HUES64 (cell line): ENCODE results near the gene SLC2A11.

Experiments
- H3K27ac ChIP-seq: 2 replicates; pipeline ENCODE4 v1.7.0; 2013; ENCODE audit warnings: low read depth, low read length, inconsistent platforms
- H3K27me3 ChIP-seq: 2 replicates; pipeline ENCODE4 v1.6.1; 2013; ENCODE audit warnings: mild to moderate bottlenecking, low read length; ENCODE audit not compliant: insufficient read depth
- H3K36me3 ChIP-seq: 2 replicates; pipeline ENCODE4 v1.6.1; 2013; ENCODE audit warnings: mild to moderate bottlenecking, low read length; ENCODE audit not compliant: insufficient read depth
- H3K4me1 ChIP-seq: 2 replicates; pipeline ENCODE4 v1.6.1; 2013; ENCODE audit warnings: mild to moderate bottlenecking, low read length, moderate library complexity; ENCODE audit not compliant: insufficient read depth
- H3K4me3 ChIP-seq: 2 replicates; pipeline ENCODE4 v1.5.1; 2013; ENCODE audit warnings: mild to moderate bottlenecking, low read length, moderate library complexity
- H3K9ac ChIP-seq: 2 replicates; pipeline ENCODE4 v1.6.1; 2013; ENCODE audit warnings: mild to moderate bottlenecking, low read depth, low read length
- H3K9me3 ChIP-seq: 2 replicates; pipeline ENCODE4 v1.6.1; 2013; ENCODE audit warnings: low read depth, low read length; ENCODE audit not compliant: insufficient read depth
- WGBS: fragments of 150-250, 120-280 bp; methylation state at CpG from one replicate; pipeline ENCODE4 v1.1.7; 2013; ENCODE audit warnings: missing lambda C conversion rate; 5-methylcytosine and 5-hydroxymethylcytosine counted together

Gene SLC2A11

DNA sequence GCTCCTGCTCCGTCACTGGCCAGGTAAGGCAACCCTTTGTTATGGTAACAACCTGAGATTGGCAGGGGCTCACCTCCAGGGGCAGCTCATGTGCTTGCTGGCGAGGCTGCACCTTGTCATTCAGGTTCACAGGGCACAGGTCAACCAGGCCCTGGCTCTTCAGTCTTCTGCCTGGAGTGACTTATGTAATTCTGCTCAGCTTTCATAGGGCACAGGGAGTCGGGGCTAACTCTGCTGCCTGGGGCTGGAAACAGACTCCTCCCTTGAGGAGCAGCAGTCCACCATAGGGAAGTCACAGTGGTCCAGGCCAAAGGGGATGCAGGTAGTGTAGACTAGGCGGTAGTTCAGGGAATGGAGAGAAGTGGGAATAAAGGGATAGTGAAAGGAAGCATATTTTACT is 35.0 kb downstream of the SLC2A11 start:
- no peaks in the 10 kb centered on the region for H3K27me3 ChIP-seq
- no peak overlapping the region for H3K27ac ChIP-seq
- peaks cover 23% of the 10 kb centered on the region for H3K4me1 ChIP-seq
- WGBS, result 83% methylated on average over 4 of the region's 4 CpGs
- peaks cover 11% of the 10 kb centered on the region; the same call in 1 of the 2 replicates for H3K9me3 ChIP-seq
- H3K4me3 ChIP-seq, result no peak overlapping the region
- H3K36me3 ChIP-seq, result peaks cover 21% of the 10 kb centered on the region
- H3K9ac ChIP-seq, result no peak overlapping the region

DNA sequence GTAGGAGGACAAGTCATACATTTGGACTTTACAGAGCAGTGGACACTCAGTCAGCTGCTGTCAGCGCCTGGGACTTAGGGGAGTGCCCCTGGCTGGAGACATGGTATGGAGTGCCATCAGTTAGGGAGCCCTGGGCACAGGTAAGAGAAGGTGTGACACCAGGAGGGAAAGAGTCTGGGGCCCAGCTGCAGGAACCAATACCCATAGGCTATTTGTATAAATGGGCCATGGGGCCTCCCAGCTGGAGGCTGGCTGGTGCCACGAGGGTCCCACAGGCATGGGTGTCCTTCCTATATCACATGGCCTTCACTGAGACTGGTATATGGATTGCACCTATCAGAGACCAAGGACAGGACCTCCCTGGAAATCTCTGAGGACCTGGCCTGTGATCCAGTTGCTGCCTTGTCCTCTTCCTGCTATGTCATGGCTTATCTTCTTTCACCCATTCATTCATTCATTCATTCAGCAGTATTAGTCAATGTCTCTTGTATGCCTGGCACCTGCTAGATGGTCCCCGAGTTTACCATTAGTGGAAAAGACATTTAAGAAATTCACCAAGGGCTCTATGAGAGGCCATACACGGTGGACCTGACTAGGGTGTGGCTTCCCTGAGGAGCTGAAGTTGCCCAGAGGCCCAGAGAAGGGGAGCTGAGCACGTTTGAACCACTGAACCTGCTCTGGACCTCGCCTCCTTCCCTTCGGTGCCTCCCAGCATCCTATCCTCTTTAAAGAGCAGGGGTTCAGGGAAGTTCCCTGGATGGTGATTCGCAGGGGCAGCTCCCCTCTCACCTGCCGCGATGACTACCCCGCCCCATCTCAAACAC is 35.7 kb downstream of the SLC2A11 start:
- H3K4me1 ChIP-seq, result peaks cover 28% of the 10 kb centered on the region
- peaks cover 25% of the 10 kb centered on the region for H3K36me3 ChIP-seq
- H3K9me3 ChIP-seq, result peaks cover 11% of the 10 kb centered on the region; the same call in 1 of the 2 replicates
- peak overlapping the region; percentile 82 for H3K4me3 ChIP-seq
- H3K27me3 ChIP-seq, result no peaks in the 10 kb centered on the region
- 37% methylated on average over 11 of the region's 11 CpGs for WGBS
- peak overlapping the region; percentile 100 for H3K27ac ChIP-seq
- H3K9ac ChIP-seq, result peak overlapping the region; percentile 92

DNA sequence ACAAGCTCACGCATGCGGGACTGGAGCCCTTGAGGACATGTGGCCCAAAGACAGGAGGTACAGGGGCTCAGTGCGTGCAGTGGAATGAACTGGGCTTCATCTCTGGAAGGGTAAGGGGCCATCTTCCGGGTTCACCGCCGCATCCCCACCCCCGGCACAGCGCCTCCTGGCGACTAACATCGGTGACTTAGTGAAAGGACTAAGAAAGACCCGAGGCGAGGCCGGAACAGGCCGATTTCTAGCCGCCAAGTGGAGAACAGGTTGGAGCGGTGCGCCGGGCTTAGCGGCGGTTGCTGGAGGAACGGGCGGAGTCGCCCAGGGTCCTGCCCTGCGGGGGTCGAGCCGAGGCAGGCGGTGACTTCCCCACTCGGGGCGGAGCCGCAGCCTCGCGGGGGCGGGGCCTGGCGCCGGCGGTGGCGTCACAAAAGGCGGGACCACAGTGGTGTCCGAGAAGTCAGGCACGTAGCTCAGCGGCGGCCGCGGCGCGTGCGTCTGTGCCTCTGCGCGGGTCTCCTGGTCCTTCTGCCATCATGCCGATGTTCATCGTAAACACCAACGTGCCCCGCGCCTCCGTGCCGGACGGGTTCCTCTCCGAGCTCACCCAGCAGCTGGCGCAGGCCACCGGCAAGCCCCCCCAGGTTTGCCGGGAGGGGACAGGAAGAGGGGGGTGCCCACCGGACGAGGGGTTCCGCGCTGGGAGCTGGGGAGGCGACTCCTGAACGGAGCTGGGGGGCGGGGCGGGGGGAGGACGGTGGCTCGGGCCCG is 36.5 kb downstream of the SLC2A11 start, which contains the start of gene MIF:
TSS of gene MIF (plus strand) at position 439 of the 765 bp plus-strand sequence. CDS start at position 531, 92 bp downstream.
- Histone ChIP-seq H3K9ac (peak within 1 kb of the TSS; percentile 92), H3K27ac (peak within 1 kb of the TSS; percentile 100), H3K4me1 (peaks cover 24% of the 10 kb centered on the region), H3K4me3 (peak within 1 kb of the TSS; percentile 82), H3K27me3 (no peaks in the 10 kb centered on the region), H3K36me3 (peaks cover 25% of the 10 kb centered on the region), H3K9me3 (peaks cover 11% of the 10 kb centered on the region; the same call in 1 of the 2 replicates)
- under 1% methylated on average over 72 of the region's 72 CpGs for WGBS

DNA sequence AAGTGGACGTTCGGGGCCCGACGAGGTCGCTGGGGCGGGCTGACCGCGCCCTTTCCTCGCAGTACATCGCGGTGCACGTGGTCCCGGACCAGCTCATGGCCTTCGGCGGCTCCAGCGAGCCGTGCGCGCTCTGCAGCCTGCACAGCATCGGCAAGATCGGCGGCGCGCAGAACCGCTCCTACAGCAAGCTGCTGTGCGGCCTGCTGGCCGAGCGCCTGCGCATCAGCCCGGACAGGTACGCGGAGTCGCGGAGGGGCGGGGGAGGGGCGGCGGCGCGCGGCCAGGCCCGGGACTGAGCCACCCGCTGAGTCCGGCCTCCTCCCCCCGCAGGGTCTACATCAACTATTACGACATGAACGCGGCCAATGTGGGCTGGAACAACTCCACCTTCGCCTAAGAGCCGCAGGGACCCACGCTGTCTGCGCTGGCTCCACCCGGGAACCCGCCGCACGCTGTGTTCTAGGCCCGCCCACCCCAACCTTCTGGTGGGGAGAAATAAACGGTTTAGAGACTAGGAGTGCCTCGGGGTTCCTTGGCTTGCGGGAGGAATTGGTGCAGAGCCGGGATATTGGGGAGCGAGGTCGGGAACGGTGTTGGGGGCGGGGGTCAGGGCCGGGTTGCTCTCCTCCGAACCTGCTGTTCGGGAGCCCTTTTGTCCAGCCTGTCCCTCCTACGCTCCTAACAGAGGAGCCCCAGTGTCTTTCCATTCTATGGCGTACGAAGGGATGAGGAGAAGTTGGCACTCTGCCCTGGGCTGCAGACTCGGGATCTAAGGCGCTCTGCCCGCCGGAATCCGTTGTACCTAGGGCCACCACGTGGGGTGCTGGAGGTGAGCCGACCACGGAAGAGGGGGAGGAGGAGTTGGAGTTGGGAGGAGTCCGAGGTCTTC is 37.3 kb downstream of the SLC2A11 start:
- Histone ChIP-seq H3K4me3 (peak overlapping the region; percentile 82), H3K9me3 (peaks cover 11% of the 10 kb centered on the region; the same call in 1 of the 2 replicates), H3K27me3 (no peaks in the 10 kb centered on the region), H3K27ac (peak overlapping the region; percentile 100), H3K36me3 (peaks cover 25% of the 10 kb centered on the region), H3K4me1 (peaks cover 20% of the 10 kb centered on the region), H3K9ac (peak overlapping the region; percentile 92)
- 2% methylated on average over 77 of the region's 79 CpGs for WGBS

DNA sequence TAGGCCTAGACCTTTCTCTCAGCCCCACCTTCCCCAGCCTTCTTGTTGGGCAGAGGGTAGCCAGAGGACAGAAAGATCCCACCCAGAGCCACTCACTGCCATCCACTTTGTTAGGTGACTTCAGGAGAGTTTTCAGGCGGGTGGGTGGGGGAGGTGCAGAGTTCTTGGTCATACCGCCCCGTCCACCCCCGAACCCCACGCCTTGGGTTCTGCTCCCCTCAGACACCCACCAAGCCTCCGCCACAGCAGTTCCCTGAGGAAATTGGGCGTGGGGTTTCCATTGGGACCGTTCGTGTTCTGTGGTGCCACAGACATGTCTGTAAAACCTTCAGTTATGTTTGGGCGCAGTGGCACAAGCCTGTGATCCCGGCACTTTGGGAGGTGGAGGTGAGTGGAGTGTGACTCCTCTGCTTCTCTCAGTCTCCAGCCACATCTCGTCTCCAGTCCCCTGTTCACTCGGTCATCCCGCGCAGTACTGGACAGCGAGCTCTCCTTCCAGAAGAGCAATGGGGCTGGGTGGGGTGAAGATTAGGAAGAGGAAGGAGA is 38.0 kb downstream of the SLC2A11 start:
- Histone ChIP-seq H3K4me3 (peak overlapping the region; percentile 82), H3K9me3 (peaks cover 11% of the 10 kb centered on the region; the same call in 1 of the 2 replicates), H3K27ac (peak overlapping the region; percentile 100; the same call in 1 of the 2 replicates), H3K36me3 (peaks cover 25% of the 10 kb centered on the region), H3K9ac (peak overlapping the region; percentile 92), H3K27me3 (no peaks in the 10 kb centered on the region), H3K4me1 (peaks cover 20% of the 10 kb centered on the region)
- WGBS, result 89% methylated on average over 15 of the region's 16 CpGs

DNA sequence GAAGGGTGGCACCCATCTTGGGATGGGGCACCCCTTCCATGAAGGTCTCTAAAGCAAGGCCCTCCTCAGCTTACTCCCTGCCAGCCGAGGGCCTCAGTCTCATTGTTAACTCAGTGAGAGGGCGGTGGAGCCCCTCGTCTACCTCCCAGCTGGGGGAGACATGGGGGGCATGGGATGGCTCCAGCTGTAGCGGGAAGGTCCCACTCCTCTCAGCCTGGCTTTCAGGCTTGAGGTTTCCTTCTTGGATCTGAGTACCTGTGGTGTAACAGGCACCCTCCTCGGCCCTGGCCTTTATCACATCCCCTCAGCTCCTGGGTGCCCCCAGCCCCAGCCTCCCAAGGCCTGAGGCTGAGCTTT is 38.5 kb downstream of the SLC2A11 start:
- 94% methylated on average over 5 of the region's 5 CpGs for WGBS
- peaks cover 25% of the 10 kb centered on the region for H3K36me3 ChIP-seq
- no peak overlapping the region for H3K9ac ChIP-seq
- H3K4me3 ChIP-seq, result peak overlapping the region; percentile 82; the same call in 1 of the 2 replicates
- no peak overlapping the region for H3K27ac ChIP-seq
- peaks cover 15% of the 10 kb centered on the region; the same call in 1 of the 2 replicates for H3K9me3 ChIP-seq
- no peaks in the 10 kb centered on the region for H3K27me3 ChIP-seq
- peaks cover 20% of the 10 kb centered on the region for H3K4me1 ChIP-seq

DNA sequence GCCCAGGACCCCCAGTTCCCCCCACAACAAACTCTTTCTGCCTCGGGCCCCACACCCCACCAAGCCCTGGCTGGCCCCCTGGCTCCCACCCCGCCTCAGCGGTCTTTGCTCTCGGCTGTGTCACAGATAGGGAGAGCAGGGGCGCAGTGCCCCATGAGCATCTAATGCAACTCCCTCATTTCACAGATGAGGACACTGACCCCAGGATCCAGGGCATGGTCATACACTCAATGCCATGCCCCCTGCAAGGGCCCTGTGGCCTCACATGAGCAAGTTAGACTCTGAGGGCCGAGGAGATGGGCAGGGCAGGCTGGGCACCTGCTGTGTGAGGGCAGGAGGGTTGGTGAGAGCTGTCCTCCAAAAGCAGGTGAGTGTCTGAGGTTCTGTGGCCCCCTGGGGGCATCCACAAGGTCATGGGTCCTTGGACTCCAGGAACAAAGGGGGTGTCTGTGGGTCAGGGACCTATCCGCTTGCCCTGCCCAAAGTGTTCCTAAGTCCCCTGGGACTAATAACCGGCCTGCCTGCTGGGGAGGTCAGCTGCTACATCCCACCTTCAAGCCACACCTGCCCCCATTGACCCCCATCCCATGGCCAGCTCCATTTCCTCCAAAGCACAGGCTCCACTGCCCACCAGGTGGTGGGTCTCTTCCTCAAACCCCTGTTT is 39.0 kb downstream of the SLC2A11 start:
- WGBS, result 88% methylated on average over 8 of the region's 8 CpGs
- no peak overlapping the region for H3K27ac ChIP-seq
- peaks cover 20% of the 10 kb centered on the region for H3K4me1 ChIP-seq
- H3K4me3 ChIP-seq, result no peak overlapping the region
- H3K27me3 ChIP-seq, result no peaks in the 10 kb centered on the region
- no peak overlapping the region for H3K9ac ChIP-seq
- H3K9me3 ChIP-seq, result peaks cover 11% of the 10 kb centered on the region; the same call in 1 of the 2 replicates
- peaks cover 25% of the 10 kb centered on the region for H3K36me3 ChIP-seq

DNA sequence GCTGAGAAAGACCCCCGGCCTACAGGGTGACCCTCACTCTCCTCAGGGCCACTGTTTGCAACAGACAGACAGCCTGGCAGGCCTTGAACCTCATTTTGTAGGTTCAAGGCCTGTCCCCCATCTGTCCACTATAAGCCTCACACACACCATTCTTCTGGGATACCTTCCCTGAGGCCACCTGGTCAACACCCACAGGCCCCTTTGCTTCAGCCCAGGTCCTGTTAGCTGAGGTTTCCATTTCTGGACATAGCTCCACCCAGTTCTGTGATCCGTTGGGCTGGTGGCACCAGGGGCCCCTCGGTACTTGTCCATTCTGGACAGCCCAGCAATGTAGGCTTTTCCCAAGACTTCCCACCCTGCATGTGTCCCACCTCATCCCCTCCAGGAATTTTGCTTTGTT is 39.6 kb downstream of the SLC2A11 start:
- Histone ChIP-seq H3K27ac (no peak overlapping the region), H3K4me3 (no peak overlapping the region), H3K9me3 (0 out of 2 replicates have a peak, but pooled peaks cover 4% of the 10 kb centered on the region), H3K4me1 (peaks cover 20% of the 10 kb centered on the region), H3K9ac (no peak overlapping the region), H3K36me3 (peaks cover 25% of the 10 kb centered on the region), H3K27me3 (no peaks in the 10 kb centered on the region)
- 93% methylated on average over 3 of the region's 3 CpGs for WGBS

DNA sequence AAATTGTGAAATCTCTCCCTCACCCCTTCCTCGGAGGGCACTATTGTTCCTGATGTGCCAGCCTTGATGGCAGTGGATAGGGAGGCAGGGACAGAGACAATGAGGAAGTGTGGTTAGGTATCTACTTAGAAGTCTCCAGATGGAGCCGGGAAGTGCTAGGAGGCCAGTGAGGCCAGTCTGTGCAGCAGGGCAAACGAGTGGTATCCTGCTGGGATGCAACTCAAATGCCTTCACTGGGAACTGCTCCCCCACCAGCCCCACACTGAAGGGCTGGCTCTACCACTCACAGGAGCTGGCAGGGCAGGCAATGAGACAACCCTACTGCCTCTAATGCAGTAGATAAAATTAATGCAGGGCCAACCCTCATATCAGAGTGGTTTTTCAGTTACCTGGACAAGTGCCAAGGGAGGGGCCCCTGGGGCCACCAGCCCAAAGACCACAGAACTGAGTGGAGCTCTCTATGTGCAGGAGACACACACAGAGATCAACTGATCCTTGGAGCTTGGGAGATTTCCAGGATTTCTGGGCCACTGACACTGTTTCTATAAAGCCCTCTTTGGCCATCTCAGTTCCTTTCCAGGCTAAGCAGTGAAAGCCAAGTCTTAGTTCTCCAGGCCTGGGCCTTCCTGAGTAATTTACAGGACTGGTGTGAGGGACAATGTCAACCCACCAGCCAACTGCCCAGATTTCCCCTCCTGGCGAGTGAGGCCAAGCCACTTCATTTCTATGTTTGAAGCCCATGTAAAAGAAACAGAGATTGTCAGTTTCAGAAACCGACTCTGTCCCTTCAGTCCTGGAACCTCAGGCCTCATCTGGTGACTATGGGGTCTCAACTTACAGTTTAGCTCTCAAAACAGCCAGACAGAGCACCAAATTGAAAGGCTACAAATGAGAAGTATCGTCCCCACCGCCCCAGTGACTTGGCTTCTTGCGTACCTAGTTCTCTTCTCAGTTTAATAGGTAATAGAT is 40.6 kb downstream of the SLC2A11 start:
- Histone ChIP-seq H3K27me3 (no peaks in the 10 kb centered on the region), H3K9ac (no peak overlapping the region), H3K4me3 (no peak overlapping the region), H3K9me3 (0 out of 2 replicates have a peak, but pooled peaks cover 4% of the 10 kb centered on the region), H3K36me3 (peaks cover 25% of the 10 kb centered on the region), H3K4me1 (peaks cover 19% of the 10 kb centered on the region), H3K27ac (peak overlapping the region; percentile 3; the same call in 1 of the 2 replicates)
- 69% methylated on average over 8 of the region's 8 CpGs for WGBS
